SU-DHL-6 (cell line): Measurements from ENCODE around the gene SPRED1.
"Not testable (repeated sequence)": the region's sequence is repeated elsewhere in the genome, so short reads cannot be mapped to it uniquely, and the experiment has no call there.

Experiments
- H2AFZ ChIP-seq: fragments of 200-600 bp; sonication (generic); 2 replicates; pipeline ENCODE4 v1.6.1; 2014; ENCODE audit warnings: low read depth, mild to moderate bottlenecking, moderate library complexity, mixed read lengths, antibody characterized with exemption, low read length; ENCODE audit not compliant: severe bottlenecking
- H3F3A ChIP-seq: fragments of 200-600 bp; shearing (Covaris generic); 2 replicates; pipeline ENCODE4 v1.6.0; 2016; ENCODE audit warnings: antibody characterized with exemption, mild to moderate bottlenecking; ENCODE audit not compliant: insufficient read depth
- H3K27ac ChIP-seq: fragments of 200-600 bp; sonication (generic); 2 replicates; pipeline ENCODE4 v1.5.1; 2016; ENCODE audit warnings: low read depth, mild to moderate bottlenecking, low read length, moderate library complexity, mixed read lengths
- H3K27me3 ChIP-seq: fragments of 200-600 bp; sonication (generic), shearing (Covaris generic); 2 replicates; pipeline ENCODE4 v1.6.0; 2014; ENCODE audit warnings: mild to moderate bottlenecking, low read length
- H3K36me3 ChIP-seq: fragments of 200-600 bp; sonication (generic); 2 replicates; pipeline ENCODE4 v1.6.1; 2014; ENCODE audit warnings: mild to moderate bottlenecking, low read length, mixed read lengths
- H3K4me2 ChIP-seq: fragments of 300-600, 200-600 bp; shearing (Covaris generic), sonication (generic); 2 replicates; pipeline ENCODE4 v1.6.0; 2014; ENCODE audit warnings: low read length, low read depth, mild to moderate bottlenecking; ENCODE audit not compliant: poor library complexity, severe bottlenecking
- H3K4me3 ChIP-seq: fragments of 200-600 bp; sonication (generic); 2 replicates; pipeline ENCODE4 v1.5.1; 2014; ENCODE audit warnings: antibody characterized with exemption, low read length, mild to moderate bottlenecking, mixed read lengths; ENCODE audit not compliant: insufficient read depth, poor library complexity, severe bottlenecking
- H3K79me2 ChIP-seq: fragments of 200-600 bp; sonication (generic); 2 replicates; pipeline ENCODE4 v1.6.1; 2014; ENCODE audit warnings: mild to moderate bottlenecking, low read length, moderate library complexity; ENCODE audit not compliant: insufficient read depth
- H3K9ac ChIP-seq: fragments of 200-600 bp; sonication (generic); 2 replicates; pipeline ENCODE4 v1.7.0; 2014; ENCODE audit warnings: mild to moderate bottlenecking, low read length
- H3K9me2 ChIP-seq: fragments of 200-600 bp; sonication (generic); replicated peaks from 2 replicates; pipeline ENCODE4 v1.6.1; 2014; ENCODE audit warnings: low read length; ENCODE audit not compliant: insufficient read depth
- H3K9me3 ChIP-seq: fragments of 200-600 bp; sonication (generic); 2 replicates; pipeline ENCODE4 v1.6.1; 2014; ENCODE audit warnings: low read length, mixed read lengths; ENCODE audit not compliant: insufficient read depth
- H4K20me1 ChIP-seq: fragments of 200-600 bp; sonication (generic); 2 replicates; pipeline ENCODE4 v1.6.1; 2014; ENCODE audit warnings: low read depth, mild to moderate bottlenecking, antibody characterized with exemption, low read length, moderate library complexity, mixed read lengths
- CTCF ChIP-seq: fragments of 200-600 bp; sonication (generic); IDR thresholded peaks from one replicate; pipeline ENCODE4 v1.5.1; 2017; ENCODE audit warnings: antibody characterized with exemption, mild to moderate bottlenecking, low read length, moderate library complexity; ENCODE audit not compliant: insufficient read depth, poor library complexity, severe bottlenecking
- EZH2phosphoT487 ChIP-seq: fragments of 200-600 bp; sonication (generic), shearing (Covaris generic); conservative IDR thresholded peaks from 2 replicates; pipeline ENCODE4 v1.6.1; 2018; ENCODE audit warnings: mild to moderate bottlenecking, antibody characterized with exemption, low read length, moderate library complexity, mixed read lengths

The SPRED1 gene

GRCh38 chr15:38275959-38276358, 23.3 kb downstream of the SPRED1 start:
- no peak overlapping the region for H3K4me2 ChIP-seq
- no peak overlapping the region for H3K9ac ChIP-seq
- no peaks in the 10 kb centered on the region for H3F3A ChIP-seq
- no peaks in the 10 kb centered on the region for H3K9me2 ChIP-seq
- no peaks in the 10 kb centered on the region for H3K9me3 ChIP-seq
- no peak overlapping the region for H3K4me3 ChIP-seq
- no peak overlapping the region for H2AFZ ChIP-seq
- no peak overlapping the region for H3K27ac ChIP-seq
- no peak for TF ChIP-seq CTCF
- TF ChIP-seq EZH2phosphoT487, result no peak
- peaks cover 5% of the 10 kb centered on the region; the same call in 1 of the 2 replicates for H4K20me1 ChIP-seq
- H3K27me3 ChIP-seq, result no peaks in the 10 kb centered on the region
- H3K79me2 ChIP-seq, result peaks cover 20% of the 10 kb centered on the region
- H3K36me3 ChIP-seq, result no peaks in the 10 kb centered on the region

GRCh38 chr15:38277281-38277680, 24.6 kb downstream of the SPRED1 start:
- H3K4me2 ChIP-seq, H3K4me3 ChIP-seq, H3K9ac ChIP-seq, H3F3A ChIP-seq, H3K9me3 ChIP-seq, H3K27me3 ChIP-seq, H4K20me1 ChIP-seq, H2AFZ ChIP-seq, H3K9me2 ChIP-seq, H3K27ac ChIP-seq, H3K36me3 ChIP-seq: not testable (repeated sequence)
- H3K79me2 ChIP-seq, result peaks cover 26% of the 10 kb centered on the region

- Histone ChIP-seq H3K27me3 (no peaks in the 10 kb centered on the region), H3K9ac (no peak overlapping the region), H3K4me2 (no peak overlapping the region), H3K9me3 (no peaks in the 10 kb centered on the region), H3K36me3 (no peaks in the 10 kb centered on the region), H3K9me2 (no peaks in the 10 kb centered on the region), H3K27ac (no peak overlapping the region), H3K79me2 (peaks cover 39% of the 10 kb centered on the region), H4K20me1 (no peaks in the 10 kb centered on the region), H3F3A (no peaks in the 10 kb centered on the region), H2AFZ (no peak overlapping the region), H3K4me3 (no peak overlapping the region)
- TF ChIP-seq EZH2phosphoT487 (no peak), CTCF (no peak)
Measured at GRCh38 chr15:38281031-38281430, 28.4 kb downstream of the SPRED1 start.

GRCh38 chr15:38283010-38283409, 30.4 kb downstream of the SPRED1 start:
- H3K79me2 ChIP-seq, result peaks cover 41% of the 10 kb centered on the region
- H3K9me2 ChIP-seq, result no peaks in the 10 kb centered on the region

More at GRCh38 chr15:38283010-38283409, 30.4 kb downstream of the SPRED1 start:
- TF ChIP-seq EZH2phosphoT487, result no peak
- H2AFZ ChIP-seq, result no peak overlapping the region
- no peaks in the 10 kb centered on the region for H3F3A ChIP-seq
- no peaks in the 10 kb centered on the region for H3K9me3 ChIP-seq
- H3K36me3 ChIP-seq, result no peaks in the 10 kb centered on the region
- no peaks in the 10 kb centered on the region for H4K20me1 ChIP-seq
- no peak overlapping the region for H3K4me2 ChIP-seq
- H3K27me3 ChIP-seq, result no peaks in the 10 kb centered on the region
- no peak overlapping the region for H3K9ac ChIP-seq
- H3K27ac ChIP-seq, result no peak overlapping the region
- H3K4me3 ChIP-seq, result no peak overlapping the region
